Measurements from ENCODE around the gene SUCO.

DNA sequence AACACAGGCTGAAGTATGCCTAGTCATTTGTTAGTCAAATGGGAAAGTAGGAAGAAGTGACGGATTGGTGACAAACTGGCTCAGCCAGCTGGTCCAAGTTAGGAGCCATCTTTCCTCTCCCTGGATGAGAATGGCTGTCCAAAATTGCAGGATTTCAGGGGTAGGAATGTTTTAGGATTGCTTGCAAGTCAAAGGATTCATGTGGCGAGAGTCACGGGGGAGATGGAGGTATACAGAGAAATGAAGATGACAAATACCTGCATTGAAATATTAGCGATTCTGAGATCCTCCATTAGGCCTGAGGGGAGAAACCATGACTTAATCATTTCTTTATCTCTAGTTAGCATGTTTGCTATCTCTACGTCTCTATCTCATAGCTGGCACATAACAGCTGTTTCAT lies 47.3 kb upstream of the SUCO start:
- no peak for TF ChIP-seq EZH2 (IDR thresholded peaks at IDR 0.05; ENCODE audit: borderline replicate concordance)
- TF ChIP-seq, protein P1, sequence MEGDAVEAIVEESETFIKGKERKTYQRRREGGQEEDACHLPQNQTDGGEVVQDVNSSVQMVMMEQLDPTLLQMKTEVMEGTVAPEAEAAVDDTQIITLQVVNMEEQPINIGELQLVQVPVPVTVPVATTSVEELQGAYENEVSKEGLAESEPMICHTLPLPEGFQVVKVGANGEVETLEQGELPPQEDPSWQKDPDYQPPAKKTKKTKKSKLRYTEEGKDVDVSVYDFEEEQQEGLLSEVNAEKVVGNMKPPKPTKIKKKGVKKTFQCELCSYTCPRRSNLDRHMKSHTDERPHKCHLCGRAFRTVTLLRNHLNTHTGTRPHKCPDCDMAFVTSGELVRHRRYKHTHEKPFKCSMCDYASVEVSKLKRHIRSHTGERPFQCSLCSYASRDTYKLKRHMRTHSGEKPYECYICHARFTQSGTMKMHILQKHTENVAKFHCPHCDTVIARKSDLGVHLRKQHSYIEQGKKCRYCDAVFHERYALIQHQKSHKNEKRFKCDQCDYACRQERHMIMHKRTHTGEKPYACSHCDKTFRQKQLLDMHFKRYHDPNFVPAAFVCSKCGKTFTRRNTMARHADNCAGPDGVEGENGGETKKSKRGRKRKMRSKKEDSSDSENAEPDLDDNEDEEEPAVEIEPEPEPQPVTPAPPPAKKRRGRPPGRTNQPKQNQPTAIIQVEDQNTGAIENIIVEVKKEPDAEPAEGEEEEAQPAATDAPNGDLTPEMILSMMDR (IDR thresholded peaks at IDR 0.05; ENCODE audit: poor library complexity), result no peak
